ENCODE measurements around the gene TRIM46. TPM values are rescaled to one million over a fixed set of nuclear protein-coding genes. Genes with fewer than 3 reads are reported as not detected.

Gene TRIM46
- total RNA-seq, 1 experiment from 2014 or later = 18.4 TPM

DNA sequence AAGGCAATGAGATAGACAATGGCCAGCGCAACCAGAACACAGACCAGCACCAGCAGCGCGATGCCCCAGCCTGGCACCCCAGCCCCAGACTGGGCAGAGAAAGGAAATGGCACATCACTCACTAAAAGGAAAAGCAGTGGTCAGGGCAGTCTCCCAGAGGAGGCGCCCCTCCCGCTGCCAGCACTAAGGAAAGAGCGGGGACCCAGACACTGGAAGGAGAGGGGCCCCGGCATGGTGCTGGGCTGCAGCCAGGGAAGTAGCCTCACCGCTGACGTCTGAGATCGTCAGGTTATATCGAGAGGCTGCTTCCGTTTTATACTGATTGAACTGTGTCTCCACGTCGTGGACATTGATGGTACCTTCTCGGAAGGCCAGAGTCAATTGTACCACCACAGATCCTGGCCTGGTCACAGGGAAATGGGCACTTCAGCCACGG is 13.8 kb downstream of the TRIM46 start:
- Histone ChIP-seq H3K4ac (ENCODE audit: low read depth, low read length) (no peak overlapping the region), H3K18ac (ENCODE audit: insufficient read length, low read depth, low read length) (no peak overlapping the region), H3K9me3 (ENCODE audit: control insufficient read depth, low read depth, low read length) (no peaks in the 10 kb centered on the region), H4K20me1 (ENCODE audit: control insufficient read depth, insufficient read depth, insufficient read length) (no peaks in the 10 kb centered on the region), H3K4me1 (ENCODE audit: insufficient read depth, low read length) (peaks cover 3% of the 10 kb centered on the region), H3K14ac (ENCODE audit: insufficient read depth, low read length) (no peak overlapping the region), H2BK15ac (ENCODE audit: low read depth, low read length) (no peak overlapping the region), H3K4me2 (ENCODE audit: insufficient read depth, insufficient read length, low read length) (no peak overlapping the region), H3K79me1 (ENCODE audit: insufficient read depth, low read depth, low read length, poor library complexity, severe bottlenecking) (no peaks in the 10 kb centered on the region), H3K27ac (ENCODE audit: insufficient read length, low read depth, low read length) (no peak overlapping the region), H4K5ac (ENCODE audit: insufficient read length, low read depth, low read length) (no peak overlapping the region), H3T11ph (ENCODE audit: low read length) (no peak overlapping the region), H2AK5ac (ENCODE audit: insufficient read length, low read length) (no peak overlapping the region), H2BK20ac (ENCODE audit: low read depth, low read length, poor library complexity, severe bottlenecking) (no peak overlapping the region), H4K91ac (ENCODE audit: insufficient read length, low read depth, low read length) (no peak overlapping the region), H3K27me3 (ENCODE audit: insufficient read depth, low read length) (no peaks in the 10 kb centered on the region), H3K79me2 (ENCODE audit: insufficient read depth, low read length) (no peaks in the 10 kb centered on the region), H3K56ac (ENCODE audit: insufficient read length, low read depth, low read length) (no peak overlapping the region), H4K8ac (replicated peaks; ENCODE audit: insufficient read length, low read depth, low read length) (no peak overlapping the region), H3K23me2 (ENCODE audit: insufficient read length, low read depth, low read length, poor library complexity, severe bottlenecking) (no peaks in the 10 kb centered on the region), H2BK120ac (ENCODE audit: low read depth, low read length, poor library complexity, severe bottlenecking) (no peak overlapping the region), H2AFZ (ENCODE audit: low read length) (no peak overlapping the region), H2BK12ac (ENCODE audit: insufficient read length, low read depth, low read length) (no peak overlapping the region), H3K23ac (ENCODE audit: insufficient read length, low read depth, low read length) (no peak overlapping the region), H2BK5ac (ENCODE audit: insufficient read length, low read length) (no peak overlapping the region), H3K9ac (ENCODE audit: extremely low read depth, insufficient read length, low read length) (no peak overlapping the region)
- no peak overlapping the region; a peak in 1 of 5 replicates for H3K4me3 Mint-ChIP-seq
- H3K27me3 Mint-ChIP-seq (ENCODE audit: low read depth) = peaks cover 3% of the 10 kb centered on the region
- peak overlapping the region in 2 of 3 experiments; percentile 17 to 82; a peak in 3 of 7 replicates for H3K27ac Mint-ChIP-seq
- no peak for TF ChIP-seq CTCF (conservative IDR thresholded peaks at IDR 0.05)
- no CpG with 5 or more reads among the region's 16 CpGs for WGBS (ENCODE audit: extremely low coverage, insufficient read length, low lambda C conversion rate)
- peaks cover 3 to 21% (median 17%) of the 10 kb centered on the region in 3 experiments; a peak in 6 of 7 replicates for H3K36me3 Mint-ChIP-seq (ENCODE audit: insufficient read depth in 1 of 3, low read depth in 3 of 3)
- peaks cover 0 to 2% of the 10 kb centered on the region in 2 experiments; a peak in 1 of 5 replicates for H3K9me3 Mint-ChIP-seq
- DNase-seq = no peak
- peaks cover 23 to 38% of the 10 kb centered on the region in 2 experiments for H3K4me1 Mint-ChIP-seq

All from H9 (cell line).